HepG2 (cell line): ENCODE results near the gene SLC38A3. TPM values are rescaled to one million over a fixed set of nuclear protein-coding genes. Genes with fewer than 3 reads are reported as not detected.

Source experiments
- CBFB ChIP-seq: sonication (generic); formaldehyde crosslinking; IDR thresholded peaks from 2 replicates; pipeline ENCODE4 v1.4.0; 2020; ENCODE audit warnings: missing genetic modification reagents
- MTERF4 ChIP-seq: sonication (generic); formaldehyde crosslinking; IDR thresholded peaks from 2 replicates; pipeline ENCODE4 v1.8.0; 2023; ENCODE audit warnings: mild to moderate bottlenecking, missing genetic modification reagents
- NR2F2 ChIP-seq: IDR thresholded peaks from 2 replicates; pipeline ENCODE4 v1.6.1; 2012; ENCODE audit warnings: low read depth, inconsistent platforms, borderline replicate concordance
- PHF21A ChIP-seq: sonication (generic); formaldehyde crosslinking; IDR thresholded peaks from 2 replicates; pipeline ENCODE4 v1.5.0; 2020; ENCODE audit warnings: mild to moderate bottlenecking, missing genetic modification reagents
- PHF5A ChIP-seq: IDR thresholded peaks from one replicate; pipeline ENCODE4 v1.6.1; 2018; ENCODE audit warnings: low read depth, missing genetic modification reagents; ENCODE audit not compliant: unreplicated experiment
- PLRG1 ChIP-seq: fragments of 450-650 bp; conservative IDR thresholded peaks from 2 replicates; pipeline ENCODE4 v1.6.1; 2016
- SNAPC5 ChIP-seq: sonication (generic); formaldehyde crosslinking; IDR thresholded peaks from 2 replicates; pipeline ENCODE4 v1.8.1; 2023; ENCODE audit warnings: mild to moderate bottlenecking, missing genetic modification reagents, borderline replicate concordance
- TRAFD1 ChIP-seq: sonication (generic); formaldehyde crosslinking; IDR thresholded peaks from 2 replicates; pipeline ENCODE4 v1.5.1; 2020; ENCODE audit warnings: missing genetic modification reagents, mild to moderate bottlenecking, borderline replicate concordance
- ZBTB10 ChIP-seq: sonication (generic); formaldehyde crosslinking; IDR thresholded peaks from 2 replicates; pipeline ENCODE4 v1.4.0; 2020; ENCODE audit warnings: missing genetic modification reagents, borderline replicate concordance
- ZFX ChIP-seq: sonication (generic); formaldehyde crosslinking; IDR thresholded peaks from 2 replicates; pipeline ENCODE4 v1.4.0; 2020; ENCODE audit warnings: mild to moderate bottlenecking, low read depth, missing genetic modification reagents, moderate library complexity
- ZKSCAN5 ChIP-seq: sonication (generic); formaldehyde crosslinking; IDR thresholded peaks from 2 replicates; pipeline ENCODE4 v1.5.1; 2020; ENCODE audit warnings: mild to moderate bottlenecking, missing genetic modification reagents
- ZMYM4 ChIP-seq: sonication (generic); formaldehyde crosslinking; IDR thresholded peaks from 2 replicates; pipeline ENCODE4 v1.8.1; 2023; ENCODE audit warnings: mild to moderate bottlenecking, missing genetic modification reagents
- ZNF407 ChIP-seq: sonication (generic); formaldehyde crosslinking; IDR thresholded peaks from one replicate; pipeline ENCODE4 v1.5.1; 2020; ENCODE audit warnings: mild to moderate bottlenecking, missing genetic modification reagents; ENCODE audit errors: not compliant biosample characterization
- ZNF460 ChIP-seq: sonication (generic); formaldehyde crosslinking; IDR thresholded peaks from 2 replicates; pipeline ENCODE4 v1.5.1; 2020; ENCODE audit warnings: missing genetic modification reagents, mild to moderate bottlenecking, borderline replicate concordance
- polyA plus RNA-seq, 8 experiments: library from polyadenylated mRNA; depleted of rRNA in 3 of 8; stranded (reverse) in 7 of 8; unstranded in 1 of 8; fragments of >200 nt; fragmentation: Illumina TruSeq in 4 of 8; extraction: Trizol in 4 of 8; gene quantifications; 2 replicates each; pipeline versions ENCODE4 v1.2.1 to v1.2.3, GENCODE V29; 2011 to 2016; ENCODE audit warnings: low read depth in 4 of 8, missing spikeins in 1 of 8, mixed read lengths in 1 of 8; ENCODE audit not compliant: insufficient read depth in 1 of 8
- total RNA-seq, 5 experiments: library from RNA; depleted of rRNA; stranded (reverse); fragments of >200 nt; fragmentation: Illumina TruSeq; extraction: Trizol; gene quantifications; 2 replicates each; pipeline ENCODE4 v1.2.3, GENCODE V29; 2016; ENCODE audit warnings: low read depth in 1 of 5

SLC38A3 gene
- total and polyA plus RNA-seq, 2 of the 13 experiments (the other 11 are each of a cell fraction or from before 2014, with no cell fraction given), result 29.8 to 164 TPM

GRCh38 chr3:50221411-50222168 lies 16.5 kb downstream of the SLC38A3 start (continued):
- TF ChIP-seq ZNF407 (CRISPR knock-in tag) (no peak), ZKSCAN5 (CRISPR knock-in tag) (no peak), ZMYM4 (CRISPR knock-in tag) (peak; percentile 50), MTERF4 (CRISPR knock-in tag) (no peak), PLRG1 (no peak), TRAFD1 (CRISPR knock-in tag) (no peak), ZNF460 (CRISPR knock-in tag) (no peak), SNAPC5 (CRISPR knock-in tag) (no peak), ZBTB10 (CRISPR knock-in tag) (no peak), PHF5A (CRISPR knock-in tag) (peak; percentile 61), CBFB (no peak), NR2F2 (peak; percentile 50; the same call in 1 of the 2 replicates), ZFX (CRISPR knock-in tag) (peak; percentile 87), PHF21A (CRISPR knock-in tag) (peak; percentile 64; the same call in 1 of the 2 replicates)
